ENCODE data around the gene BTN2A1.

The BTN2A1 gene

DNA sequence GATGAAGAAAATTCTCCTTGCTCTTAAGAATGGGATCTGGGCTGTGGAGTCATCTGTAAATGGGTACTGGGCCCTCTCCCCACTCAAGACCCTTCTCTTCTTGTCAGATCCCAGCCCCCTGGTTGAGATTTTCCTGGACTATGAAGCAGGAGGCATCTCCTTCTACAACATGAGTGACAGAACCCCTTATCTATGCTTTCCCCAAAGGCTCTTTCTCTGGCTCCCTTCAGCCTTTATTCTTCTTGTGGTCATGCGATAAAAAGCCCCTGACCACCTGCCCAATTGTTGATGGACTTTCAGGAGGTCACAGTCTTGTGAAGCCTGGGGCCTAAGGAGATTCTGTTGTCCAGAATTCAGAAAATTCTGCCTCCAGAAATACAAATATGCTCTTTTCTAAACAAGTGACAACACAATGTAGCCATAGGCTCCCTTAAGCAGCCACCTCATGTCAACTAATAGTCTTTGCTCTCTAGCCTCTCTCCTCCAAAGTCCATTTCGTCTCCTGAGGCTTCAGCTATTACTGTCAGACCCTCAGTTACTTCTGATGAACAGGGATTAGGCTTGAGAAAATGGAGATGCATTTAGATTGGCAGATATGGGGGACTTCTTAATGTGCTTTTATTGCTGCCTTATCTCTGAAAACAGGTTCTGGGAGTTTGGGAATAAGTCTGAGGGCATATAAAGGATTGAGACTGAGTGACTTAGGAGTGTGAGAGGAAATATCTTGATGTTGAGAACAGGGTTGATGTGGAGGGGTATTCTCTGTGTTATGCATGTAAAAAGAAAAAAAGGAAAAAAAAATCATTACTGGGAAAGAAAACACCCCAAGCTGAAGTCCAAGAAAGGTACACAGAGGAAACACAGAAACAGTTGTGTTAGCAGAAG is 20.6 kb downstream of the BTN2A1 start:
- no peaks in the 10 kb centered on the region for H4K20me1 ChIP-seq (ENCODE audit: control insufficient read depth, insufficient read depth, low read depth, low read length)
- peaks cover 12% of the 10 kb centered on the region for H3K79me2 ChIP-seq (ENCODE audit: control insufficient read depth, low read length)
- peaks cover 53% of the 10 kb centered on the region for H3K4me1 ChIP-seq (ENCODE audit: control insufficient read depth, low read length)
- no peak overlapping the region for H3K4me3 ChIP-seq (ENCODE audit: low read length)
- peaks cover 6% of the 10 kb centered on the region; the same call in 1 of the 2 replicates for H3K36me3 ChIP-seq (ENCODE audit: control insufficient read depth, low read length)
- H3K27me3 ChIP-seq (ENCODE audit: control insufficient read depth, low read length), result no peaks in the 10 kb centered on the region
- H3K9me3 ChIP-seq (ENCODE audit: control insufficient read depth, insufficient read depth, low read length), result peaks cover 8% of the 10 kb centered on the region; the same call in 1 of the 2 replicates
- H3K9me2 ChIP-seq (replicated peaks; ENCODE audit: control insufficient read depth, low read length), result no peaks in the 10 kb centered on the region
- H3F3A ChIP-seq (ENCODE audit: control insufficient read depth, insufficient read depth), result peaks cover 20% of the 10 kb centered on the region
- no peak overlapping the region for H3K27ac ChIP-seq (ENCODE audit: low read depth, low read length)
- TF ChIP-seq, protein P1, sequence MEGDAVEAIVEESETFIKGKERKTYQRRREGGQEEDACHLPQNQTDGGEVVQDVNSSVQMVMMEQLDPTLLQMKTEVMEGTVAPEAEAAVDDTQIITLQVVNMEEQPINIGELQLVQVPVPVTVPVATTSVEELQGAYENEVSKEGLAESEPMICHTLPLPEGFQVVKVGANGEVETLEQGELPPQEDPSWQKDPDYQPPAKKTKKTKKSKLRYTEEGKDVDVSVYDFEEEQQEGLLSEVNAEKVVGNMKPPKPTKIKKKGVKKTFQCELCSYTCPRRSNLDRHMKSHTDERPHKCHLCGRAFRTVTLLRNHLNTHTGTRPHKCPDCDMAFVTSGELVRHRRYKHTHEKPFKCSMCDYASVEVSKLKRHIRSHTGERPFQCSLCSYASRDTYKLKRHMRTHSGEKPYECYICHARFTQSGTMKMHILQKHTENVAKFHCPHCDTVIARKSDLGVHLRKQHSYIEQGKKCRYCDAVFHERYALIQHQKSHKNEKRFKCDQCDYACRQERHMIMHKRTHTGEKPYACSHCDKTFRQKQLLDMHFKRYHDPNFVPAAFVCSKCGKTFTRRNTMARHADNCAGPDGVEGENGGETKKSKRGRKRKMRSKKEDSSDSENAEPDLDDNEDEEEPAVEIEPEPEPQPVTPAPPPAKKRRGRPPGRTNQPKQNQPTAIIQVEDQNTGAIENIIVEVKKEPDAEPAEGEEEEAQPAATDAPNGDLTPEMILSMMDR (IDR thresholded peaks at IDR 0.05; ENCODE audit: low read depth, low read length, poor library complexity, severe bottlenecking), result no peak
- TF ChIP-seq EZH2phosphoT487 (IDR thresholded peaks at IDR 0.05; ENCODE audit: borderline replicate concordance, low read length), result no peak
- no peak overlapping the region for H3K4me2 ChIP-seq (ENCODE audit: low read length)

DNA sequence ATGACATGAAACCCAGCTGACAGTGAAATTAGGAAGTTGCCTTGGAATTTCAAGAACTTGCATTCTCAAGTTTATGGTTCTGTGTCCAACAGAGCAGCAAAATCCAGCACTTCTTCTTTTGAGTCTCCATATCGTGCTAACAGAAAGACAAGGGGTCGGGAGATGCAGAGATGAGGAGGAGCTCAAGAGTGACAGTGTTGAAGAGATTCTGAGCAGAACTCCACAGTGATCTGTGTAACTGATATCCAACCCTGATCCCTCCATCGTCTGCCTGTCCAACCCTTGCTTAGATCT is 21.2 kb downstream of the BTN2A1 start:
- Histone ChIP-seq H3K4me2 (ENCODE audit: low read length) (no peak overlapping the region), H3K36me3 (ENCODE audit: control insufficient read depth, low read length) (peaks cover 6% of the 10 kb centered on the region; the same call in 1 of the 2 replicates), H3K79me2 (ENCODE audit: control insufficient read depth, low read length) (peaks cover 12% of the 10 kb centered on the region), H3K4me3 (ENCODE audit: low read length) (no peak overlapping the region), H3K4me1 (ENCODE audit: control insufficient read depth, low read length) (peaks cover 52% of the 10 kb centered on the region), H3K27ac (ENCODE audit: low read depth, low read length) (no peak overlapping the region), H3K27me3 (ENCODE audit: control insufficient read depth, low read length) (no peaks in the 10 kb centered on the region), H3K9me2 (replicated peaks; ENCODE audit: control insufficient read depth, low read length) (no peaks in the 10 kb centered on the region), H3K9me3 (ENCODE audit: control insufficient read depth, insufficient read depth, low read length) (peaks cover 8% of the 10 kb centered on the region; the same call in 1 of the 2 replicates), H3F3A (ENCODE audit: control insufficient read depth, insufficient read depth) (peaks cover 20% of the 10 kb centered on the region), H4K20me1 (ENCODE audit: control insufficient read depth, insufficient read depth, low read depth, low read length) (no peaks in the 10 kb centered on the region)
- no peak for TF ChIP-seq EZH2phosphoT487 (IDR thresholded peaks at IDR 0.05; ENCODE audit: borderline replicate concordance, low read length)
- TF ChIP-seq, protein P1 (IDR thresholded peaks at IDR 0.05; ENCODE audit: low read depth, low read length, poor library complexity, severe bottlenecking), result no peak

DNA sequence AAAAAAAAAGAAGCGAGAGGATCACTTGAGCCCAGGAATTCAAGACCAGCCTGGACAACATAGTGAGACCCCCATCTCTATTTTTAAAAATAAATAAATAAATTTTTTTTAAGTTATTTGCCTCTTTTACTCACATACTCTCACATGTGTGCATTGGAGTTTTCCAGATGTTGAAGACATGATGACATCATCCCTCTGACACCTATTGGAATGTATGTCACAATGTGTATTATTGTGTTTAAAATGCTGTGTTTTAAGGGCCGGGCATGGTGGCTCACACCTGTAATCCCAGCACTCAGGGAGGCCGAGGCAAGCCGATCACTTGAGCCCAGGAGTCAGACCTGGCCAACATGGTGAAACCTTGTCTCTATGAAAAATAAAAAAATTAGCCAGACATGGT is 24.6 kb downstream of the BTN2A1 start:
- H3K79me2 ChIP-seq (ENCODE audit: control insufficient read depth, low read length), result no peaks in the 10 kb centered on the region
- peaks cover 32% of the 10 kb centered on the region for H3K4me1 ChIP-seq (ENCODE audit: control insufficient read depth, low read length)
- no peaks in the 10 kb centered on the region for H3F3A ChIP-seq (ENCODE audit: control insufficient read depth, insufficient read depth)
- no peaks in the 10 kb centered on the region for H3K27me3 ChIP-seq (ENCODE audit: control insufficient read depth, low read length)
- no peak overlapping the region for H3K4me2 ChIP-seq (ENCODE audit: low read length)
- H3K36me3 ChIP-seq (ENCODE audit: control insufficient read depth, low read length), result no peaks in the 10 kb centered on the region
- no peak overlapping the region for H3K4me3 ChIP-seq (ENCODE audit: low read length)
- no peaks in the 10 kb centered on the region for H4K20me1 ChIP-seq (ENCODE audit: control insufficient read depth, insufficient read depth, low read depth, low read length)
- H3K9me3 ChIP-seq (ENCODE audit: control insufficient read depth, insufficient read depth, low read length), result peaks cover 8% of the 10 kb centered on the region; the same call in 1 of the 2 replicates
- no peaks in the 10 kb centered on the region for H3K9me2 ChIP-seq (replicated peaks; ENCODE audit: control insufficient read depth, low read length)
- H3K27ac ChIP-seq (ENCODE audit: low read depth, low read length), result no peak overlapping the region
- no peak for TF ChIP-seq EZH2phosphoT487 (IDR thresholded peaks at IDR 0.05; ENCODE audit: borderline replicate concordance, low read length)
- TF ChIP-seq, protein P1 (IDR thresholded peaks at IDR 0.05; ENCODE audit: low read depth, low read length, poor library complexity, severe bottlenecking), result no peak

Measured in DOHH2 (cell line).